G401 (cell line): ENCODE measurements around the gene TESK2. TPM values are rescaled to one million over a fixed set of nuclear protein-coding genes. Genes with fewer than 3 reads are reported as not detected.
"Not testable (repeated sequence)": the region's sequence is repeated elsewhere in the genome, so short reads cannot be mapped to it uniquely, and the experiment has no call there.

ENCODE experiments used
- DNase-seq: peaks from one replicate; pipeline ENCODE4 v3.0.0-alpha.2; 2015; ENCODE audit warnings: low spot score
- in situ Hi-C: cut with HindIII; loops from 2 replicates; pipeline ENCODE4 v1.10.0; 2016; ENCODE audit warnings: low sequenced_read_pairs, mixed read lengths
- total RNA-seq: library from RNA; depleted of rRNA; stranded (reverse); fragments of >200 nt; shearing (Covaris generic); gene quantifications from 2 replicates; pipeline ENCODE4 v1.2.3, GENCODE V29; 2014

TESK2 gene
- total RNA-seq, 1 experiment from 2014 or later = 7.6 TPM

DNA sequence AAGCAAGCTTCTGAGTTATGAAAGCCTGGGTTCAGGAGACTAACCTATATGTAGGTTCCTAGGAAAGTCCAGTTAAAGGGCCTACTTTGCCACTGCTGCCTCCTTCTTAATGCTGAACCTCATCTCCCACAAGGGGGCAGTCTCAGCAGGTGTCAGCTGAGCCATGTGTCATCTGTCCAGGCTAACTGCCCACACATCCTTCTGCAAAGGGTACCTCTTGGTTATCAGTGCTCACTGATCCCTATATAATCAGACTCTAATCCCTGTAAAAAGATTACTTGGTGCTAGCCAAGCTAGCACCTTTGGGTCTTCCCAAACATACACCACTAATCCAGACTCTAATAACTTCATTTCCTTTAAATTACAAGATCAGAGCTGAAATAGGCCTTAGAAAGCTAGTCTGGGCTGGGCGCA, 21.7 kb upstream of the TESK2 start:
- DNase-seq = peak; percentile 77
- in situ Hi-C loops = loop anchor here (25.0 kb wide), 1 partner anchor 150 kb away; no protein-coding TSS in a partner anchor

- DNase-seq = no peak
- in situ Hi-C loops = loop anchor here (25.0 kb wide), 1 partner anchor 149 kb away; no protein-coding TSS in a partner anchor
Measured at GRCh38 chr1:45510972-45511527, 20.1 kb upstream of the TESK2 start.

DNA sequence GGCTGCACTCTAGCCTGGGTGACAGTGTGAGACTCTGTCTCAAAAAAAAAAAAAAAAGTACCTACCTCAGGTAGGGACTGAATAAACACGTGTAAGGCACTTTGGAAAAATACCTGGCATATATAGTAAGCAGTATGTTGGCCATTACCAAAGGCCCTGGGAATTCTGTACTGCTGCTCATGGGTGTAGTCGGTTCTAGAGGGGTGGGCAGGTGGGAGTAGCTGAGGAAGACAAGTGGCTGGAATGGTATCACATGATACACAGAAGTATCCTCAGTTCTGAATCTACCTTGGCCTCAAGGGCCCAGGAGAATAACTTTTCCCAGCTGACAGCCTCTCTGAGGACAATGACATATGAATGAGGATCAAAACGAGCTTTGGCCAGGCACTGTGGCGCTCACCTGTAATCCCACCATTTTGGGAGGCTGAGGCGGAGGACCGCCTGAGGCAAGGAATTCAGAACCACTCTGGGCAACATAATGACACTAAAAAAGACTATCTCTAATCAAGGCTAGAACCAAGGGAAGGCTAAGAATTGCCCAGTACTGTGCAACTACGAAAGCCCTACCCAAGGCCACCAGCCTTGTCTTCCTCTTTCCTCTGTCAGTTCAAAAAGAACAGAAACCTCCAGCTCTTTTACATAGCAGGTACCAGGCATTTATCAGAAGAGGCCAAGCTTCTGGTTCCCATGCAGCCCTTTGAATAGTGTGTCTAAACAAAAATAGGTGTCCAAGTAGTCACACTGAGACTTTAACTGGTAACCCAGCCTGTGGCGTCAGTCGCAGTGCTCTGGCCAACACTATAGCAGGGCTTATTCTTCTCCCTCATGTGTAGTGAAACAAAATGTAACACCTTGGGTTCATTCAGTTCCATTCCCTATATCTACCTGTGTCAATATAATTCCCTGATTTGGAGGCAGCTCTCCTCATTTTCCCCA, 19.3 kb upstream of the TESK2 start:
- in situ Hi-C loops = loop anchor here (25.0 kb wide), 1 partner anchor 148 kb away; no protein-coding TSS in a partner anchor
- no peak for DNase-seq

- in situ Hi-C loops = loop anchor here (25.0 kb wide), 1 partner anchor 146 kb away; no protein-coding TSS in a partner anchor
- peak; percentile 29 for DNase-seq
Measured at GRCh38 chr1:45508295-45509151, 17.6 kb upstream of the TESK2 start.

DNA sequence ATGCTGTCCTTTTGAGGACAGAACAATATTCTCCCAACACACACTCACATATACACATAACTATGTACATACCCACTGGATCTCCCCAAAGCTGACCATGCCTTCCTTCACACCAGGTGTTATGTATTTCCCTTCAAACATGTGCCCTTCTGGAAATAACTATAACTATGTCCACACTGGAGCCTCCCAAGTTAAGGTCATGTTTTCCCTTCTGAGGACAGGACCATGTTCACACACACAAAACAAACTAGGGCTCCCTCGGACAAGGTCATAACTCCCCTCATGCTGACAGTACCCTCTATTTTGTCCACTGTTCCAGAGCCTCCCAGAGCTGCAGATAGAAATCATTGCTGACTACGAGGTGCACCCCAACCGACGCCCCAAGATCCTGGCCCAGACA, 16.9 kb upstream of the TESK2 start:
- DNase-seq = no peak
- in situ Hi-C loops = loop anchor here (25.0 kb wide), 1 partner anchor 146 kb away; no protein-coding TSS in a partner anchor

- in situ Hi-C loops = loop anchor here (25.0 kb wide), 1 partner anchor 145 kb away; no protein-coding TSS in a partner anchor
- DNase-seq = no peak
Measured at GRCh38 chr1:45507195-45507594, 16.2 kb upstream of the TESK2 start.

DNA sequence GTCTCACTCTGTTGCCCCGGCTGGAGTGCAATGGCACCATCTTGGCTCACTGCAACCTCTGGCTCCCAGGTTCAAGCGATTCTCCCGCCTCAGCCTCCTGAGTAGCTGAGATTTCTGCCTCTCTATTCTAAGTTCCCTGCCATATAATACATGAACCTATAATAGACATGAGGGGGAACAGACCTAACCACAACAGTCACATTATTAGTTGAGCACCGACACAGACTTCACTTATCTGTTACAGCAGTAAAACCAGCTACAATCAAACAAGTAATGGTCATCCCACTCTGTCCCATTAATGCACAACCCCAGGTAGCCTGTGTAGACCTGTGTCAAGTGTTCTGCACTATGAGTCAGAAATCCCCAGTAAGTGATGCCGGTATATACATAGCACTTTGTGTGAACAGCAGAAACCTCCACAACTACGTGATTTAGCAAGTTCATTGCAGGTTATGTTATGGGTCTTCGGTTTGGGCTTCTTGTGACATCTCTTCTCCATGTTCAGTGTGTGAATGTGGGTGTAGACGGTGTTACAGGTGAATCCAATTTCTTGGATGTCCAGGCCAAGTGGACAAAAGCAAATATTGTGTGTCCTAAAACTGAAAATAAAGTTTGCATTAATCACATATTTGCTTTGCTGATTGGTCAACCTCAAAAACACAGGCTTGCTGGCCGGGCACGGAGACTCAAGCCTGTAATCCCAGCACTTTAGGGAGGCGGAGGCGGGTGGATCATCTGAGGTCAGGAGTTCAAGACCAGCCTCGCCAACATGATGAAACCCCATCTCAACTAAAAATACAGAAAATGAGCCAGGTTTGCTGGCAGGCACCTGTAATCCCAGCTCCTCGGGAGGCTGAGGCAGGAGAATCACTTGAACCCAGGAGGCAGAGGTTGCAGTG, 12.7 kb upstream of the TESK2 start:
- in situ Hi-C loops = loop anchor here (25.0 kb wide), 1 partner anchor 141 kb away; no protein-coding TSS in a partner anchor
- DNase-seq = no peak

DNA sequence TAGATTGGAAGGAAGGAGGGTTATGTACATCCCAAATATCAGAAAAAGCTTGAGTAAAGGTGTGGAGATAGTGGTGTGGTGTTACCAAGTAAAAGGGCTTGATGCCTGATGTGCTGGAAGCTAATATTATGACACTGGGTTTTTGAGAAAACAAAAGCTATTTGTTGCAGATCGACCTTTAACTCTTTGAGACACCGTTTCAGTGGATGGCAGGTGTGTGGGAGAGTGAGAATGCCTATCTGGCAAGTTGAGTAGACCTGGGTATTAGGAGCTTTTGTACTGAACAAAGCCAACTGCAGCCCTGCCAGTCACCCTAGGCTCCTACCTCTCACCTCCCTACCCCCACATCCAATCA, 10.5 kb upstream of the TESK2 start:
- no peak for DNase-seq
- in situ Hi-C loops = loop anchor here (25.0 kb wide), 1 partner anchor 139 kb away; no protein-coding TSS in a partner anchor

DNA sequence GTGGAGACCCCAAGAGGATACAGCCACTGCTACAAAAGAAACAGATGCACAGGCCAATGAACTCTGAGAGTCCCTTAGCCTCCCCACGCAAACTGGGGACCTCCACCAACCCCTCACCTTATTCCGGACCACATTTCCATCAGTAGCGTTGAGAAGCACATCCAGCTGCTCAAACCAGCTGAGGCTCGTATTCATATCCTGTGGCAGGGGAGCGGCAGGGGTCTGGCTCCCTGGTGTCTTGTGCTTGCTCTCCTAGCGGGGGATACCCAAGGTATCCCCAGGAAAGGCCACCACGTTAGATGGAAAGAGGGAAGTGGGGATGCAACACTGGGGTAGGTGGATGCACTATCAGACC, 8.4 kb upstream of the TESK2 start:
- in situ Hi-C loops = no loop called here
- DNase-seq = no peak

- no peak for DNase-seq
- in situ Hi-C loops = no loop called here
Measured at GRCh38 chr1:45498279-45498678, 7.3 kb upstream of the TESK2 start.

GRCh38 chr1:45493116-45493697, 2.2 kb upstream of the TESK2 start:
- DNase-seq = peak; percentile 77
- in situ Hi-C loops = no loop called here

- in situ Hi-C loops = no loop called here
- DNase-seq = no peak
Measured at GRCh38 chr1:45492691-45493090, 1.7 kb upstream of the TESK2 start.

DNA sequence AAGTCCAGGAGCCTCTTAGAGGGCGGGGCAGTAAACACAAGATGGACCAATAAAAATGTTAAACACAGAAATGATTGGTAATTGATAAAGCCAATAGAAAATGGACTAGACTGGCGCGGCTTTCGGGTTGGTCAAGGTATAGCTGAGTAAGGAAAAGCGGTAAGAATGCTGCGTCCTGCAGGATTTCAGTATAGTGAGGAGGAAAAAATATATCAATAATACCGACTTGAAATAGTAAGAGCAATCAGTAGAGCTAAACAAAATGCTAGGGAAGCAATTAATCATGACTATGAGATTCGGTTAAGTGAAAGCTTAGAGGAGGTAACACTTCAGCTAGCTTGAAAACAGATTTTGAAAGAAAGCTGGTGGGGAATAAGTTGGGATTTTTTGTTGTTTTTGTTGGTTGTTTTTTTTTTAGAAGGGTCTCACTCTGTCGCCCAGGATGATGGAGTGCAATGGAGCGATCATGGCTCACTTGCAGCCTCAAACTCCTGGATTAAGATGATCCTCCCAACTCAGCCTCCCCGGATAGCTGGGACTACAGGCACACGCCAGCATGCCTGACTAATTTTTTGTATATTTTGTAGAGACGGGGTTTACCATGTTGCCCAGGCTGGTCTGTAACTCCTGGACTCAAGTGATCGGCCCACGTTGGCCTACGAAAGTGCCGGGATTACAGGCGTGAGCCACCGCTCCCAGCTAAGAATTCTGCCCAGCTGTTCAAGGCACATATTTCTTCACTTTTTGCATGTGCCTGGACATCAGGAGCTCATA, 711 bp upstream of the TESK2 start:
- in situ Hi-C loops = no loop called here

DNA sequence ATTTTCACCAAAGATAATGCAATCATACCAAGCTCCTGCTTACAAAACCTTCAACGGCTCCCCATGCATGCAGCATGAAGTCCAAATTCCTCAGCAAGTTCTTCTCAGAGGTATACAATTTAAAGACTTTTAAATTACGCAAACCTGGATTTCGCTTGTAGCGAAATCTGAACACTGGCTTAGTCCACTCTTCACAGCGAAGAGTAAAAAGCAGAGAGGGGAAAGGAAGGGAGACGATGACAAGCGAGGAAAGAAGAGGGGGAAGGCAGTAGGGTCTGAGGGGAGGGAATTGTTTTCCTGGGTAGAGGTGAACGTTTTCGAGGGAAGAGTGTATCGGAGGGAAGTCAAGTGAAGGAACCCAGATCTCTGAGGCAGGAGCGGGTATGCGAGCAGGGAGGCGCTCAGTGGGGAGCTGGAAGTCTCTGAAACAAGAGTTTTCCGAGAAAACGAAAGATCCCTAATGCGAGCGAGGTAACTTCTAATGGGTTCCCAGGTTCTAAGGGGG, 790 bp downstream of the TESK2 start:
- peak; percentile 50 for DNase-seq
- in situ Hi-C loops = no loop called here

More for the DNA sequence above, 711 bp upstream of the TESK2 start:
- no peak for DNase-seq

DNA sequence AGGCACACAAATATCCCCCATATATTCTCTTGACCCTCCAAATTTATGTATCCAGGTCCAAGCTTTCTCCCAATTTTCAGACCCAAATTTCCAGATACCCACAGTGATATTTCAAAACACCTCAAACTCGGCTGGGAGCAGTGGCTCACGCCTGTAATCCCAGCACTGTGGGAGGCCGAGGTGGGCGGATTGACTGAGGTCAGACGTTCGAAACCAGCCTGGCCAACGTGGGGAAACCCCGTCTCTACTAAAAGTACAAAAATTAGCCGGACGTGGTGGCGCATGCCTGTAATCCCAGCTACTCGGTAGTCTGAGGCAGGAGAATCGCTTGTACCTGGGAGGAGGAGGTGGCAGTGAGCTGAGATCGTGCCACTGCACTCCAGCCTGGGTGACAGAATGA, 1.6 kb downstream of the TESK2 start:
- DNase-seq, in situ Hi-C loops: not testable (repeated sequence)

- in situ Hi-C loops = no loop called here
- DNase-seq = no peak
Measured at GRCh38 chr1:45488666-45489377, 2.1 kb downstream of the TESK2 start.

GRCh38 chr1:45485949-45486348, 5.0 kb downstream of the TESK2 start:
- in situ Hi-C loops = no loop called here
- DNase-seq = no peak
